ENCODE data around the gene SRSF4. TPM values are rescaled to one million over a fixed set of nuclear protein-coding genes. Genes with fewer than 3 reads are reported as not detected.

SRSF4 gene
- total and polyA plus RNA-seq, 2 of the 8 experiments (the other 6 are each of a cell fraction or from before 2014, with no cell fraction given) = 34.9 to 86.5 TPM

- DNase-seq (ENCODE audit: low read depth in 1 of 2, low spot score in 2 of 2) (no peak), FAIRE-seq (no peak)
- POLR2A ChIA-PET (ENCODE audit: partially characterized antibody) = interaction anchor here (1.4 kb wide), 1 partner anchor 27 kb away, joined by 4 read pairs; no protein-coding TSS in a partner anchor
- Histone ChIP-seq H3K9me3 (ENCODE audit: insufficient read depth in 2 of 2, low read depth in 1 of 2, low read length in 1 of 2) (no peaks in the 10 kb centered on the region), H3K18ac (ENCODE audit: extremely low read depth, low read length) (no peak overlapping the region), H3K4ac (replicated peaks; ENCODE audit: insufficient read length, low read depth, low read length) (no peak overlapping the region), H3K36me3 (ENCODE audit: control insufficient read depth in 2 of 4, insufficient read depth in 4 of 4, low read length in 3 of 4) (peaks cover 30 to 98% (median 79%) of the 10 kb centered on the region in 4 experiments), H3K4me3 (ENCODE audit: extremely low read depth in 1 of 4, insufficient read depth in 2 of 4, low read depth in 3 of 4, low read length in 4 of 4) (no peak overlapping the region), H3K56ac (replicated peaks; ENCODE audit: insufficient read length, low read depth, low read length) (no peak overlapping the region), H3K79me1 (ENCODE audit: low read depth, low read length) (no peaks in the 10 kb centered on the region), H2BK20ac (ENCODE audit: low read length) (no peak overlapping the region), H2BK120ac (replicated peaks; ENCODE audit: low read depth, low read length) (no peak overlapping the region), H3K4me2 (ENCODE audit: insufficient read depth in 1 of 2, low read depth in 2 of 2, low read length in 2 of 2) (no peak overlapping the region), H3K9ac (replicated peaks in 1 of 4; ENCODE audit: extremely low read depth in 1 of 4, low read depth in 3 of 4, low read length in 3 of 4) (no peak overlapping the region), H2BK15ac (ENCODE audit: low read length) (no peak overlapping the region), H3K27ac (ENCODE audit: low read depth, low read length) (no peak overlapping the region), H4K91ac (replicated peaks; ENCODE audit: insufficient read length, low read length) (no peak overlapping the region), H3K4me1 (replicated peaks in 1 of 4; ENCODE audit: control insufficient read depth in 3 of 4, insufficient read depth in 4 of 4, low read length in 3 of 4) (no peaks in the 10 kb centered on the region; a peak in 1 of 7 replicates), H2AK5ac (ENCODE audit: low read depth, low read length) (no peak overlapping the region), H3K79me2 (ENCODE audit: control insufficient read depth in 1 of 2, insufficient read depth in 2 of 2, low read length in 2 of 2) (peaks cover 0 to 8% of the 10 kb centered on the region in 2 experiments; a peak in 1 of 4 replicates), H3K14ac (ENCODE audit: insufficient read length) (no peak overlapping the region), H3K23ac (ENCODE audit: insufficient read length) (no peak overlapping the region), H2AFZ (ENCODE audit: low read length) (no peak overlapping the region), H3K23me2 (ENCODE audit: low read depth, low read length) (no peaks in the 10 kb centered on the region), H4K20me1 (replicated peaks in 1 of 2; ENCODE audit: control insufficient read depth in 1 of 2, insufficient read depth in 2 of 2, low read length in 2 of 2) (no peaks in the 10 kb centered on the region), H2BK12ac (ENCODE audit: low read depth, low read length) (no peak overlapping the region), H3K27me3 (replicated peaks in 1 of 4; ENCODE audit: control insufficient read depth in 3 of 4, extremely low read depth in 1 of 4, insufficient read depth in 3 of 4, low read length in 3 of 4) (no peaks in the 10 kb centered on the region), H4K8ac (ENCODE audit: extremely low read depth, insufficient read depth, low read length) (no peak overlapping the region), H4K5ac (ENCODE audit: insufficient read length, low read depth, low read length) (no peak overlapping the region), H2BK5ac (ENCODE audit: low read depth, low read length) (no peak overlapping the region)
- TF ChIP-seq BCL11A (IDR thresholded peaks at IDR 0.05; ENCODE audit: low read depth in 2 of 2, low read length in 2 of 2) (no peak), KDM4A (IDR thresholded peaks at IDR 0.05; ENCODE audit: low read depth, low read length, severe bottlenecking) (no peak), CREB1 (IDR thresholded peaks at IDR 0.05) (no peak), RXRA (IDR thresholded peaks at IDR 0.05; ENCODE audit: insufficient read depth, low read depth, low read length) (no peak), SRF (IDR thresholded peaks at IDR 0.05; ENCODE audit: low read depth, low read length) (no peak), POLR2A (IDR thresholded peaks at IDR 0.05; ENCODE audit: control extremely low read depth in 1 of 2, low read depth in 2 of 2, low read length in 2 of 2) (no peak), CTBP2 (IDR thresholded peaks at IDR 0.05; ENCODE audit: borderline replicate concordance, insufficient read depth, insufficient read length, low read length) (no peak), SIN3A (conservative IDR thresholded peaks at IDR 0.05 in 1 of 2, IDR thresholded peaks at IDR 0.05 in 1 of 2; ENCODE audit: low read depth in 1 of 2, low read length in 2 of 2) (no peak), SUZ12 (IDR thresholded peaks at IDR 0.05; ENCODE audit: low read length) (no peak)
- CTCF ChIA-PET (ENCODE audit: partially characterized antibody) = interaction anchor here (0.8 to 2.0 kb wide), 3 partner anchors 29 to 50 kb away, joined by 3 to 6 read pairs (median 4); no protein-coding TSS in a partner anchor
- WGBS, 2 experiments (ENCODE audit: extremely low coverage in 1 of 2, insufficient coverage in 1 of 2, insufficient read length in 1 of 2, insufficient replicate concordance in 2 of 2, low coverage in 1 of 2, low lambda C conversion rate in 2 of 2, missing lambda C conversion rate in 1 of 2) = 96% methylated on average over 8 of the region's 8 CpGs; no CpG with 5 or more reads in 1 of the 2 experiments
Measured at GRCh38 chr1:29152046-29152805, 29.5 kb downstream of the SRSF4 start.

All from H1 (cell line).